Thoracic aorta (tissue), 2 donors: ENCODE data around the gene ATP5MK. TPM values are rescaled to one million over a fixed set of nuclear protein-coding genes. Genes with fewer than 3 reads are reported as not detected.

ENCODE experiments used
- ATAC-seq: fragments of 150-250 bp; one replicate; pipeline ENCODE4 v1.8.0; 2017; ENCODE audit warnings: low read depth; ENCODE audit not compliant: insufficient number of reproducible peaks, low FRiP score
- DNase-seq: peaks from one replicate; pipeline ENCODE4 v3.0.0-alpha.2; 2020; ENCODE audit warnings: low spot score
- H3K27ac ChIP-seq, 2 donors: fragments of 200-600 bp; sonication (generic); 1 replicate in 1 of 2; 2 replicates in 1 of 2; pipeline ENCODE4 v1.5.1; 2016; ENCODE audit warnings: mild to moderate bottlenecking in 2 of 2, moderate library complexity in 2 of 2
- H3K27me3 ChIP-seq: fragments of 200-600 bp; sonication (generic); replicated peaks from 2 replicates; pipeline ENCODE4 v1.6.0; 2016; ENCODE audit warnings: mild to moderate bottlenecking; ENCODE audit not compliant: insufficient read depth
- H3K36me3 ChIP-seq: fragments of 200-600 bp; sonication (generic); one replicate; pipeline ENCODE4 v1.5.1; 2016
- H3K4me1 ChIP-seq, 2 donors: fragments of 200-600 bp; sonication (generic); 1 replicate in 1 of 2; 2 replicates in 1 of 2; pipeline versions ENCODE4 v1.5.1 to v1.6.0; 2016; ENCODE audit warnings: low read depth in 2 of 2, mild to moderate bottlenecking in 1 of 2; ENCODE audit not compliant: control insufficient read depth in 1 of 2
- H3K4me3 ChIP-seq: fragments of 200-600 bp; sonication (generic); 2 replicates; pipeline ENCODE4 v1.5.1; 2016; ENCODE audit warnings: mild to moderate bottlenecking
- H3K9me3 ChIP-seq: fragments of 200-600 bp; sonication (generic); 2 replicates; pipeline ENCODE4 v1.5.1; 2016
- total RNA-seq, 2 donors: library from RNA; depleted of rRNA; stranded (reverse); fragments of >200 nt; gene quantifications; one replicate each; pipeline versions ENCODE4 v1.1.0 to v1.2.3, GENCODE V29; 2016
- TF ChIP-seq, protein P1 (sequence below): fragments of 200-600 bp; sonication (generic); IDR thresholded peaks from one replicate; pipeline ENCODE4 v1.5.1; 2019; ENCODE audit warnings: antibody characterized with exemption

Gene ATP5MK
- total RNA-seq, 2 donors from 2014 or later: 148 to 269 TPM

DNA sequence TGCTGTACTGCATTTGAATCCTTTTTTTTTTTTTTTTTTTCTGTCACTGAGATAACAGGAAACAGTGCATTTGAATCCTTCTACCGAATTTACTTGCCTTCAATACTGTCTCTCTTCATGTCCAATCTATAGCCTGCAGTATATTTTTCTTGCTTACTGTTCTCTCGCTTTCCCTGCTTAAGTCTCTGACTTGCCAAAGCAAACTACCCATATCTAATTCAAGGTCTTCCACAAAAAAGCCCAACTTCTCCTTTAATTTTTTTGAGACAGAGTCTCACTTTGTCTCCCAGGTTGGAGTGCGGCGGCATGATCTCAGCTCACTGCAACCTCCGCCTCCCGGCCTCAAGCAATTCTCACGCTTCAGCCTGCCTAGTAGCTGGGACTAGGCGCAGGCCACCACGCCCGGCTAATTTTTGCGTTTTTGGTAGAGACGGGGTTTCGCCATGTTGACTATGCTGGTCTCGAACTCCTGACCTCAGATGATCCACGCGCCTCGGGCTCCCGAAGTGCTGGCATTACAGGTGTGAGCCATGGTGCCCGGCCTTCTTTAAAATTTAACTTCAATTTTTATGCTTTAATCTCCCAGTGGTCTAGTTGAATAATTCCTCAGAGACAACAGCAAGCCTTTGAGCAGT is 1.0 kb upstream of the ATP5MK start:
- TF ChIP-seq, protein P1, sequence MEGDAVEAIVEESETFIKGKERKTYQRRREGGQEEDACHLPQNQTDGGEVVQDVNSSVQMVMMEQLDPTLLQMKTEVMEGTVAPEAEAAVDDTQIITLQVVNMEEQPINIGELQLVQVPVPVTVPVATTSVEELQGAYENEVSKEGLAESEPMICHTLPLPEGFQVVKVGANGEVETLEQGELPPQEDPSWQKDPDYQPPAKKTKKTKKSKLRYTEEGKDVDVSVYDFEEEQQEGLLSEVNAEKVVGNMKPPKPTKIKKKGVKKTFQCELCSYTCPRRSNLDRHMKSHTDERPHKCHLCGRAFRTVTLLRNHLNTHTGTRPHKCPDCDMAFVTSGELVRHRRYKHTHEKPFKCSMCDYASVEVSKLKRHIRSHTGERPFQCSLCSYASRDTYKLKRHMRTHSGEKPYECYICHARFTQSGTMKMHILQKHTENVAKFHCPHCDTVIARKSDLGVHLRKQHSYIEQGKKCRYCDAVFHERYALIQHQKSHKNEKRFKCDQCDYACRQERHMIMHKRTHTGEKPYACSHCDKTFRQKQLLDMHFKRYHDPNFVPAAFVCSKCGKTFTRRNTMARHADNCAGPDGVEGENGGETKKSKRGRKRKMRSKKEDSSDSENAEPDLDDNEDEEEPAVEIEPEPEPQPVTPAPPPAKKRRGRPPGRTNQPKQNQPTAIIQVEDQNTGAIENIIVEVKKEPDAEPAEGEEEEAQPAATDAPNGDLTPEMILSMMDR: no peak
- Histone ChIP-seq H3K4me3 (peak overlapping the region; percentile 95), H3K27ac (no peak overlapping the region), H3K27me3 (no peaks in the 10 kb centered on the region), H3K4me1 (peaks cover 24 to 40% of the 10 kb centered on the region in 2 donors), H3K36me3 (peaks cover 10% of the 10 kb centered on the region), H3K9me3 (no peaks in the 10 kb centered on the region)
- no peak for DNase-seq
- ATAC-seq: no peak

DNA sequence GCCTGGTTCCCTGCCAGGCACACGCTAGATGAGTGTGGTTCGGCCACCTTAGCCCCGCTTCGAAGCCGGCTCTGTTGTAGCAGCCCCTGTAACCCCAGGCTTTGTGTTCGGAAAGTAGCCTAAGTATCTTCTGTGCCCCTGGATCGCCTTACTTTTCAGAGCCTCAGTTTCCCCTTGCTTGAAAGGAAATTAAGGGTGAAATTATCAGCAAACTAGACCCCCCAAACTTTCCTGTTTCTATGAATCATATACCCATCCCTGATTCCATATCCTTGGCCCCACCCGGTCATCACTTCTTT is 463 bp upstream of the ATP5MK start:
- H3K36me3 ChIP-seq: peaks cover 8% of the 10 kb centered on the region
- DNase-seq (no peak), ATAC-seq (no peak)
- peak overlapping the region; percentile 57 to 78 for H3K27ac ChIP-seq
- H3K27me3 ChIP-seq: no peaks in the 10 kb centered on the region
- H3K9me3 ChIP-seq: no peaks in the 10 kb centered on the region
- TF ChIP-seq, protein P1: no peak
- peaks cover 24 to 40% of the 10 kb centered on the region in 2 donors for H3K4me1 ChIP-seq
- H3K4me3 ChIP-seq: peak overlapping the region; percentile 95

DNA sequence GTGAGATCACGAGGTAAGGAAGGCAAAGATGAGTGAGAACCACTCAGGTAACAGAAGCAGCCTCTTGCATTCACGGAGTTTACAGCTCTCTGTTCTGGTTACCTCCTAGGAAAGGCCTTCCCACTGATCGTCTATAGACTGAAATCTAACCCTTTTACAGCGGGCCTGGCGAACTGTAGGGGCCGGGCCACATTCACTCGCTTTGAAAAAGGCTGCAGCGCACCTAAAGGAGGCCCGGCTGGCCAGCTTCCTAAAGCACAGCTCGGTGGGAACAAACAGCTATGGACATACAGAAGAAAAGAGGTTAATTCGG is 565 bp downstream of the ATP5MK start:
- TF ChIP-seq, protein P1: no peak
- Histone ChIP-seq H3K36me3 (peaks cover 8% of the 10 kb centered on the region), H3K4me1 (peaks cover 24 to 40% of the 10 kb centered on the region in 2 donors)

DNA sequence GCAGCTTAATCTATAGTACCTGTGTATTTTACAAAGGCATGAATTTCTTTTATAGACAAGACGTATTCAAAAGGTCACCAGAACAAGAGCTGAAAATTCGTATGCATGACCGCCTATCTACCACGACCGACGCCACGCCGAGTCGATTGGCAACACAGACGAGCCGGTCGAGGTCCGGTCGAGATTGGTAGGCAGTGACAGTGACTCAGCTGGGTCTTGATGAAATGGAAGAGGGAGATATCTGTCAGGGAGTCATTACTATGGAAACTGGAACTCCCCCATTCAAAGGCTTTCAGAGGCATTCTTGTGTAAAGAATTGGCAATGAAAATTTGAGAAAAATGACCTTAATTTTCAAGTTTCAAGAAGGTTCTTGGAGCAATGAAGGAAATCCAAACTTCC is 2.1 kb downstream of the ATP5MK start:
- peaks cover 24 to 40% of the 10 kb centered on the region in 2 donors for H3K4me1 ChIP-seq
- no peak for ATAC-seq
- TF ChIP-seq, protein P1: no peak
- DNase-seq: no peak
- H3K4me3 ChIP-seq: no peak overlapping the region
- H3K27me3 ChIP-seq: no peaks in the 10 kb centered on the region
- no peak overlapping the region for H3K27ac ChIP-seq
- no peaks in the 10 kb centered on the region for H3K9me3 ChIP-seq
- H3K36me3 ChIP-seq: peaks cover 17% of the 10 kb centered on the region

More for the DNA sequence above, 565 bp downstream of the ATP5MK start:
- no peaks in the 10 kb centered on the region for H3K9me3 ChIP-seq
- no peaks in the 10 kb centered on the region for H3K27me3 ChIP-seq
- peak overlapping the region; percentile 36 to 78 for H3K27ac ChIP-seq
- DNase-seq: no peak
- ATAC-seq: no peak
- peak overlapping the region; percentile 95 for H3K4me3 ChIP-seq

DNA sequence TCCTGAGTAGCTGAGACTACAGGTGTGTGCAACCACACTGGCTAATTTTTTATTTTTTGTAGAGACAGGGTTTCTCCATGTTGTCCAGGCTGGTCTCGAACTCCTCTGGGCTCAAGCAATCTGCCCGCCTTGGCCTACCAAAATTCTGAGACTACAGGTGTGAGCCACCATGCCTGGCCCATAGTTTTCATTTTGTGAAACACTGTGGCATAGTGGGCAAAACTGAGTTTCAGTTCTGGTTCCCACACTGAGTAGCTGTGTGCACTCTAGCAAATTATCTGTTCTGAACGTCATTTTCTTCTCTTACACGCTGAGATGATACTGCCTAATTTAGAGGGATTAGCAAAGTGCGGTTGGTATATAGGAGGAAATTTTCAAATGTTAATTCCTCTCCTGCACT is 13.5 kb downstream of the ATP5MK start:
- H3K9me3 ChIP-seq: no peaks in the 10 kb centered on the region
- no peak overlapping the region for H3K4me3 ChIP-seq
- peaks cover 24% of the 10 kb centered on the region for H3K36me3 ChIP-seq
- H3K4me1 ChIP-seq: no peaks in the 10 kb centered on the region
- TF ChIP-seq, protein P1: no peak
- ATAC-seq (no peak), DNase-seq (no peak)
- no peak overlapping the region for H3K27ac ChIP-seq
- no peaks in the 10 kb centered on the region for H3K27me3 ChIP-seq
